HepG2 (cell line): ENCODE results near the gene COA4. TPM values are rescaled to one million over a fixed set of nuclear protein-coding genes. Genes with fewer than 3 reads are reported as not detected.
A peak's percentile ranks its signal among the peaks of the same experiment; 100 is the strongest.

Experiments
- ATAC-seq: fragments of 200-7000 bp; cut with Tn5 transposase; 3 replicates; pipeline ENCODE4 v1.9.1; 2020; ENCODE audit warnings: mild to moderate bottlenecking, moderate library complexity
- BruUV-seq: library from RNA; stranded (reverse); fragments of 400-500 nt; replicated peaks from 2 replicates; lab custom pipeline; 2021; lab: Mats Ljungman, UMichigan
- CTCF ChIA-PET: fragments of 300-600 bp; formaldehyde crosslinking; extraction: SDS; loops from one replicate; lab custom pipeline; 2021; ENCODE audit warnings: low total read pairs, inconsistent platforms, low intra/inter-chr PET ratio; lab: Yijun Ruan, JAX
- POLR2A ChIA-PET: fragments of 350-600 bp; sonication (Branson Sonifier 250); formaldehyde crosslinking; loops from one replicate; lab custom pipeline; 2020; ENCODE audit warnings: antibody characterized with exemption, inconsistent platforms; lab: Yijun Ruan, JAX
- DNase-seq: peaks from one replicate; pipeline ENCODE4 v3.0.0-alpha.2; 2015; ENCODE audit warnings: low spot score
- FAIRE-seq: peaks from 3 replicates; lab custom pipeline; 2011; peaks lifted over from hg19 to GRCh38; lab: Jason Lieb, UNC
- H2AFZ ChIP-seq: one replicate; pipeline ENCODE4 v1.6.1; 2011; ENCODE audit warnings: low read length, inconsistent platforms
- H3K27ac ChIP-seq: fragments of 300-600 bp; 3 replicates; pipeline ENCODE4 v1.8.0; 2011; ENCODE audit warnings: mixed run types, mild to moderate bottlenecking, mixed read lengths, low read length, inconsistent platforms; ENCODE audit not compliant: insufficient read depth; ENCODE audit errors: extremely low read length
- H3K27me3 ChIP-seq, 2 experiments: fragments of 200-600 bp in 1 of 2; 2 replicates in 1 of 2; 3 replicates in 1 of 2; pipeline versions ENCODE4 v1.6.0 to v1.8.0; 2011; ENCODE audit warnings: low read length in 2 of 2, mild to moderate bottlenecking in 2 of 2, moderate library complexity in 2 of 2, inconsistent platforms in 1 of 2; ENCODE audit not compliant: insufficient read depth in 2 of 2, control insufficient read depth in 1 of 2
- H3K36me3 ChIP-seq, 2 experiments: fragments of 200-600 bp in 1 of 2; replicated peaks in 1 of 2; 2 replicates in 1 of 2; 3 replicates in 1 of 2; pipeline versions ENCODE4 v1.5.1 to v1.8.0; 2011; ENCODE audit warnings: low read length in 2 of 2, inconsistent platforms in 1 of 2; ENCODE audit not compliant: insufficient read depth in 2 of 2, control insufficient read depth in 1 of 2
- H3K4me1 ChIP-seq: 2 replicates; pipeline ENCODE4 v1.5.1; 2012; ENCODE audit warnings: low read length, inconsistent platforms; ENCODE audit not compliant: insufficient read depth
- H3K4me2 ChIP-seq: 2 replicates; pipeline ENCODE4 v1.6.0; 2011; ENCODE audit warnings: low read depth, low read length, inconsistent platforms
- H3K4me3 ChIP-seq, 3 experiments: fragments of 200-600 bp in 1 of 3; sonication (generic), shearing (Covaris generic) in 1 of 3; replicated peaks in 1 of 3; 2 replicates each; pipeline ENCODE4 v1.5.1; 2011 to 2016; ENCODE audit warnings: low read length in 3 of 3, inconsistent platforms in 2 of 3, low read depth in 2 of 3, mild to moderate bottlenecking in 2 of 3, control low read depth in 1 of 3, mixed read lengths in 1 of 3; ENCODE audit not compliant: insufficient read depth in 1 of 3
- H3K79me2 ChIP-seq: one replicate; pipeline ENCODE4 v1.6.1; 2011; ENCODE audit warnings: low read length, inconsistent platforms; ENCODE audit not compliant: insufficient read depth
- H3K9ac ChIP-seq: 2 replicates; pipeline ENCODE4 v1.6.0; 2011; ENCODE audit warnings: mild to moderate bottlenecking, low read depth, low read length, inconsistent platforms; ENCODE audit not compliant: insufficient read depth
- H3K9me3 ChIP-seq: 2 replicates; pipeline ENCODE4 v1.5.1; 2012; ENCODE audit warnings: mild to moderate bottlenecking, low read length
- H4K20me1 ChIP-seq: 2 replicates; pipeline ENCODE4 v1.6.0; 2011; ENCODE audit warnings: inconsistent platforms, mild to moderate bottlenecking, low read length, moderate library complexity; ENCODE audit not compliant: insufficient read depth
- ATM ChIP-seq: fragments of 450-650 bp; IDR thresholded peaks from 2 replicates; pipeline ENCODE4 v1.7.1; 2017; ENCODE audit warnings: mild to moderate bottlenecking, borderline replicate concordance
- BRD4 ChIP-seq: sonication (generic); formaldehyde crosslinking; IDR thresholded peaks from 2 replicates; pipeline ENCODE4 v1.4.0; 2020; ENCODE audit warnings: missing genetic modification reagents
- CBFB ChIP-seq: sonication (generic); formaldehyde crosslinking; IDR thresholded peaks from 2 replicates; pipeline ENCODE4 v1.4.0; 2020; ENCODE audit warnings: missing genetic modification reagents
- CHD2 ChIP-seq: IDR thresholded peaks from 2 replicates; pipeline ENCODE4 v1.6.1; 2011; ENCODE audit warnings: low read depth, low read length, improper control_type of control experiment
- CREM ChIP-seq, 2 experiments: sonication (generic) in 1 of 2; formaldehyde crosslinking in 1 of 2; IDR thresholded peaks; 2 replicates each; pipeline versions ENCODE4 v1.4.0 to v1.6.1; 2016 to 2020; ENCODE audit warnings: antibody characterized with exemption in 1 of 2, mild to moderate bottlenecking in 1 of 2, missing genetic modification reagents in 1 of 2
- FOXC1 ChIP-seq: sonication (generic); formaldehyde crosslinking; IDR thresholded peaks from 2 replicates; pipeline ENCODE4 v1.8.0; 2022; ENCODE audit warnings: mild to moderate bottlenecking, missing genetic modification reagents, borderline replicate concordance
- MYNN ChIP-seq: sonication (generic); formaldehyde crosslinking; IDR thresholded peaks from 2 replicates; pipeline ENCODE4 v1.4.0; 2020; ENCODE audit warnings: mild to moderate bottlenecking, low read depth, missing genetic modification reagents
- NFKBIZ ChIP-seq: IDR thresholded peaks from 2 replicates; pipeline ENCODE4 v1.6.1; 2018; ENCODE audit warnings: missing genetic modification reagents, missing compliant biosample characterization
- POLR2A ChIP-seq, 2 experiments: IDR thresholded peaks; 2 replicates each; pipeline ENCODE4 v1.6.1; 2011; ENCODE audit warnings: low read depth in 2 of 2, low read length in 2 of 2, mild to moderate bottlenecking in 1 of 2, moderate library complexity in 1 of 2; ENCODE audit not compliant: insufficient read depth in 1 of 2
- POLR2G ChIP-seq: fragments of 200-400 bp; formaldehyde crosslinking; IDR thresholded peaks from 2 replicates; pipeline ENCODE4 v1.6.1; 2018; ENCODE audit warnings: mild to moderate bottlenecking, low read depth, low read length, moderate library complexity
- PRDM10 ChIP-seq: sonication (generic); formaldehyde crosslinking; IDR thresholded peaks from 2 replicates; pipeline ENCODE4 v1.4.0; 2020; ENCODE audit warnings: low read depth, missing genetic modification reagents
- RBM22 ChIP-seq: fragments of 200-400 bp; formaldehyde crosslinking; optimal IDR thresholded peaks from 2 replicates; pipeline ENCODE3; 2017; ENCODE audit warnings: mild to moderate bottlenecking, low read length, moderate library complexity
- TRIM24 ChIP-seq: sonication (generic); formaldehyde crosslinking; IDR thresholded peaks from 2 replicates; pipeline ENCODE4 v1.8.0; 2022; ENCODE audit warnings: mild to moderate bottlenecking, missing genetic modification reagents
- ZNF562 ChIP-seq: sonication (generic); formaldehyde crosslinking; IDR thresholded peaks from 2 replicates; pipeline ENCODE4 v1.8.0; 2022; ENCODE audit warnings: missing genetic modification reagents, borderline replicate concordance
- whole genome bisulfite sequencing: methylation state at CpG from one replicate; pipeline ENCODE4 v1.1.6; 2017; ENCODE audit warnings: low lambda C conversion rate; 5-methylcytosine and 5-hydroxymethylcytosine counted together
- in situ Hi-C: cut with HindIII; loops from 2 replicates; pipeline ENCODE4 v1.10.0; 2017; ENCODE audit warnings: low pct_unique_long_range_greater_than_20kb; ENCODE audit not compliant: extremely low pct_ligation_motif_present
- intact Hi-C: fragments of 100-400 bp; cut with micrococcal nuclease; formaldehyde crosslinking; loops from one replicate; pipeline ENCODE4 v1.10.0; 2022; ENCODE audit not compliant: unreplicated experiment
- polyA plus RNA-seq, 8 experiments: library from polyadenylated mRNA; depleted of rRNA in 3 of 8; stranded (reverse) in 7 of 8; unstranded in 1 of 8; fragments of >200 nt; fragmentation: Illumina TruSeq in 4 of 8; extraction: Trizol in 4 of 8; gene quantifications; 2 replicates each; pipeline versions ENCODE4 v1.2.1 to v1.2.3, GENCODE V29; 2011 to 2016; ENCODE audit warnings: low read depth in 4 of 8, missing spikeins in 1 of 8, mixed read lengths in 1 of 8; ENCODE audit not compliant: insufficient read depth in 1 of 8
- total RNA-seq, 5 experiments: library from RNA; depleted of rRNA; stranded (reverse); fragments of >200 nt; fragmentation: Illumina TruSeq; extraction: Trizol; gene quantifications; 2 replicates each; pipeline ENCODE4 v1.2.3, GENCODE V29; 2016; ENCODE audit warnings: low read depth in 1 of 5
- TF ChIP-seq, protein P1 (sequence below): sonication (generic); formaldehyde crosslinking; IDR thresholded peaks from 2 replicates; pipeline ENCODE4 v1.4.0; 2020; ENCODE audit warnings: mild to moderate bottlenecking, missing genetic modification reagents
- TF ChIP-seq, protein P2 (sequence below): sonication (generic); formaldehyde crosslinking; IDR thresholded peaks from 2 replicates; pipeline ENCODE4 v1.4.0; 2020; ENCODE audit warnings: mild to moderate bottlenecking, missing genetic modification reagents

Gene COA4
- total and polyA plus RNA-seq, 2 of the 13 experiments (the other 11 are each of a cell fraction or from before 2014, with no cell fraction given), result 107 to 109 TPM

DNA sequence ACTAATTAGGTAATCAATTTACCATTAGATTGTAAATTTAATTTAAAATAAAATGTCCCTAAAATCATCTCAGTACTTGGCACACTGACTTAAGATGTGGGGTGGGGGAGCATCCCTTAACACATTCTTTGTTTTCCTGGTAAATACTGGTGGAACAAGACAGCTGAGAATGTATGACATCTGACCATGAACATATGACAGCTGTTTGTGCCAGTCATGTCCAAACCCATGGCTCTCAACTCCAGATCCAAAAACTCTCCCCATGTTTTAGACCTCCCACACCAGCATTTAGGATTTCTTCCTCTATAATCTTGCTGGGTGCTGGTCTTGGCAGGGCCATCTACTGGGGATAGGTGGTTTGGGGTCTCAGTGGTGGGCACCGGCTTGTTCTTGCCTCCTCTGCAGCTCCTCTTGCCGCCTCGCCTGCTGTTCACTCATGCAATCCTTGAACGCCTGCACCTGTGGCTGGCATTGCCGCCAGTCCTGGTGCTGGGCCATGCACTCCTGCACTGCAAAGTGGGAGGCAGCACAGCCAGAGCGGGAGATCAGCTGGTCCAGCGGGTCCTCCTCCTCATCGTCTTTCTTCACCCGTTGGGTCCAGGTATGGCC lies 3.8 kb downstream of the COA4 start (continued):
- TF ChIP-seq NFKBIZ (no peak), CHD2 (no peak), ZNF562 (CRISPR knock-in tag) (no peak), BRD4 (CRISPR knock-in tag) (no peak), POLR2A (IDR thresholded peaks at IDR 0.05; ENCODE audit: insufficient read depth in 1 of 2, low read depth in 2 of 2, low read length in 2 of 2) (peak in 1 of 2 experiments; percentile 30; a peak in 1 of 4 replicates)
- TF ChIP-seq, protein P1, sequence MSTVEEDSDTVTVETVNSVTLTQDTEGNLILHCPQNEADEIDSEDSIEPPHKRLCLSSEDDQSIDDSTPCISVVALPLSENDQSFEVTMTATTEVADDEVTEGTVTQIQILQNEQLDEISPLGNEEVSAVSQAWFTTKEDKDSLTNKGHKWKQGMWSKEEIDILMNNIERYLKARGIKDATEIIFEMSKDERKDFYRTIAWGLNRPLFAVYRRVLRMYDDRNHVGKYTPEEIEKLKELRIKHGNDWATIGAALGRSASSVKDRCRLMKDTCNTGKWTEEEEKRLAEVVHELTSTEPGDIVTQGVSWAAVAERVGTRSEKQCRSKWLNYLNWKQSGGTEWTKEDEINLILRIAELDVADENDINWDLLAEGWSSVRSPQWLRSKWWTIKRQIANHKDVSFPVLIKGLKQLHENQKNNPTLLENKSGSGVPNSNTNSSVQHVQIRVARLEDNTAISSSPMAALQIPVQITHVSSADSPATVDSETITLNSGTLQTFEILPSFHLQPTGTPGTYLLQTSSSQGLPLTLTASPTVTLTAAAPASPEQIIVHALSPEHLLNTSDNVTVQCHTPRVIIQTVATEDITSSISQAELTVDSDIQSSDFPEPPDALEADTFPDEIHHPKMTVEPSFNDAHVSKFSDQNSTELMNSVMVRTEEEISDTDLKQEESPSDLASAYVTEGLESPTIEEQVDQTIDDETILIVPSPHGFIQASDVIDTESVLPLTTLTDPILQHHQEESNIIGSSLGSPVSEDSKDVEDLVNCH (CRISPR knock-in tag), result no peak

GRCh38 chr11:73870261-73870660 lies 6.4 kb downstream of the COA4 start:
- POLR2A ChIA-PET, result interaction anchor here (1.0 to 2.4 kb wide), 2 partner anchors 10 to 14 kb away, joined by 4 to 11 read pairs; no protein-coding TSS in a partner anchor
- in situ Hi-C loops, result no loop called here
- no peak for TF ChIP-seq FOXC1 (CRISPR knock-in tag)
- TF ChIP-seq POLR2G, result peak; percentile 56
- TF ChIP-seq RBM22, result peak; percentile 56
- TF ChIP-seq CREM (IDR thresholded peaks at IDR 0.05), result no peak
- TF ChIP-seq CREM (CRISPR knock-in tag; IDR thresholded peaks at IDR 0.05), result no peak
- no peak for TF ChIP-seq ATM
- no peak for TF ChIP-seq PRDM10 (CRISPR knock-in tag)
- TF ChIP-seq, protein P2, sequence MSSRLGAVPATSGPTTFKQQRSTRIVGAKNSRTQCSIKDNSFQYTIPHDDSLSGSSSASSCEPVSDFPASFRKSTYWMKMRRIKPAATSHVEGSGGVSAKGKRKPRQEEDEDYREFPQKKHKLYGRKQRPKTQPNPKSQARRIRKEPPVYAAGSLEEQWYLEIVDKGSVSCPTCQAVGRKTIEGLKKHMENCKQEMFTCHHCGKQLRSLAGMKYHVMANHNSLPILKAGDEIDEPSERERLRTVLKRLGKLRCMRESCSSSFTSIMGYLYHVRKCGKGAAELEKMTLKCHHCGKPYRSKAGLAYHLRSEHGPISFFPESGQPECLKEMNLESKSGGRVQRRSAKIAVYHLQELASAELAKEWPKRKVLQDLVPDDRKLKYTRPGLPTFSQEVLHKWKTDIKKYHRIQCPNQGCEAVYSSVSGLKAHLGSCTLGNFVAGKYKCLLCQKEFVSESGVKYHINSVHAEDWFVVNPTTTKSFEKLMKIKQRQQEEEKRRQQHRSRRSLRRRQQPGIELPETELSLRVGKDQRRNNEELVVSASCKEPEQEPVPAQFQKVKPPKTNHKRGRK (CRISPR knock-in tag), result no peak
- no peak for TF ChIP-seq CBFB
- no peak for TF ChIP-seq TRIM24 (CRISPR knock-in tag)
- no peak for TF ChIP-seq MYNN (CRISPR knock-in tag)
- TF ChIP-seq POLR2A (IDR thresholded peaks at IDR 0.05; ENCODE audit: insufficient read depth in 1 of 2, low read depth in 2 of 2, low read length in 2 of 2), result 0 out of 4 replicates have a peak, but pooled peaks of 1 of the 2 experiments have one; percentile 20

More at GRCh38 chr11:73870261-73870660, 6.4 kb downstream of the COA4 start:
- no peak overlapping the region for H2AFZ ChIP-seq
- FAIRE-seq (no peak), ATAC-seq (no peak), DNase-seq (no peak)
- WGBS, result 99% methylated on average over 3 of the region's 3 CpGs
- BruUV-seq, result no TSS peak
- H3K9ac ChIP-seq, result no peak overlapping the region
- no peaks in the 10 kb centered on the region for H3K27me3 ChIP-seq
- intact Hi-C loops, result no loop called here
- H4K20me1 ChIP-seq, result no peaks in the 10 kb centered on the region; the same call in 1 of the 2 replicates
- H3K4me2 ChIP-seq, result no peak overlapping the region
- peaks cover 18% of the 10 kb centered on the region for H3K79me2 ChIP-seq
- CTCF ChIA-PET, result no interaction called here
- no peak overlapping the region for H3K4me3 ChIP-seq
- peaks cover 5 to 31% of the 10 kb centered on the region in 2 experiments for H3K36me3 ChIP-seq
- H3K9me3 ChIP-seq, result no peaks in the 10 kb centered on the region
- peaks cover 56% of the 10 kb centered on the region for H3K4me1 ChIP-seq
- H3K27ac ChIP-seq, result no peak overlapping the region
